K562 (cell line): ENCODE results near the gene SERTAD2. TPM values are rescaled to one million over a fixed set of nuclear protein-coding genes. Genes with fewer than 3 reads are reported as not detected.
A peak's percentile ranks its signal among the peaks of the same experiment; 100 is the strongest.

Experiments
- BCOR ChIP-seq: fragments of 450-650 bp; IDR thresholded peaks from 2 replicates; pipeline ENCODE4 v1.6.1; 2016
- ETV5 ChIP-seq: sonication (generic); formaldehyde crosslinking; IDR thresholded peaks from 2 replicates; pipeline ENCODE4 v1.4.0; 2020; ENCODE audit warnings: low read depth, mild to moderate bottlenecking, missing genetic modification reagents
- FIP1L1 ChIP-seq: fragments of 200-400 bp; formaldehyde crosslinking; IDR thresholded peaks from 2 replicates; pipeline ENCODE4 v1.6.1; 2018; ENCODE audit warnings: mild to moderate bottlenecking, low read depth, low read length; ENCODE audit not compliant: poor library complexity, severe bottlenecking
- GABPB1 ChIP-seq: sonication (generic); formaldehyde crosslinking; IDR thresholded peaks from 2 replicates; pipeline ENCODE4 v1.8.0; 2022; ENCODE audit warnings: mild to moderate bottlenecking, missing genetic modification reagents
- MTA3 ChIP-seq: fragments of 450-650 bp; formaldehyde crosslinking; IDR thresholded peaks from 2 replicates; pipeline ENCODE4 v1.6.1; 2017; ENCODE audit warnings: mild to moderate bottlenecking, borderline replicate concordance
- MYC ChIP-seq, 2 experiments: fragments of 250-450 bp in 1 of 2; sonication (Bioruptor Pico) in 1 of 2; IDR thresholded peaks; 2 replicates each; pipeline versions ENCODE4 v1.5.1 to v1.6.1; 2012 to 2021; ENCODE audit warnings: low read depth in 2 of 2, borderline replicate concordance in 1 of 2, improper control_type of control experiment in 1 of 2, low read length in 1 of 2, mild to moderate bottlenecking in 1 of 2, moderate library complexity in 1 of 2
- NFIC ChIP-seq: fragments of 450-650 bp; IDR thresholded peaks from 2 replicates; pipeline ENCODE4 v1.6.1; 2017; ENCODE audit warnings: mild to moderate bottlenecking, inconsistent platforms
- NFIX ChIP-seq: fragments of 250-450 bp; sonication (Bioruptor Pico); IDR thresholded peaks from 2 replicates; pipeline ENCODE4 v1.4.0; 2020; ENCODE audit warnings: low read depth, mild to moderate bottlenecking, moderate library complexity
- RFX1 ChIP-seq: fragments of 450-650 bp; IDR thresholded peaks from 2 replicates; pipeline ENCODE4 v1.6.1; 2016; ENCODE audit warnings: mild to moderate bottlenecking, moderate library complexity
- TAF9B ChIP-seq: fragments of 450-650 bp; IDR thresholded peaks from 2 replicates; pipeline ENCODE4 v1.6.1; 2018; ENCODE audit warnings: mild to moderate bottlenecking; ENCODE audit not compliant: partially characterized antibody
- XRCC3 ChIP-seq: fragments of 450-650 bp; IDR thresholded peaks from 2 replicates; pipeline ENCODE4 v1.6.1; 2017; ENCODE audit warnings: mild to moderate bottlenecking, moderate library complexity
- ZNF57 ChIP-seq: fragments of 450-650 bp; formaldehyde crosslinking; IDR thresholded peaks from 2 replicates; pipeline ENCODE4 v1.4.0; 2020; ENCODE audit warnings: mild to moderate bottlenecking, moderate library complexity
- ZNF583 ChIP-seq: fragments of 250-450 bp; sonication (Bioruptor Pico); IDR thresholded peaks from 2 replicates; pipeline ENCODE4 v1.4.0; 2020
- ZNF76 ChIP-seq: fragments of 250-450 bp; sonication (Bioruptor Pico); IDR thresholded peaks from 2 replicates; pipeline ENCODE4 v1.4.0; 2020; ENCODE audit warnings: mild to moderate bottlenecking, moderate library complexity, borderline replicate concordance
- polyA plus RNA-seq, 8 experiments: library from polyadenylated mRNA; depleted of rRNA in 4 of 8; stranded (reverse) in 5 of 8; unstranded in 3 of 8; fragments of >200 nt; fragmentation: Nextera tagmentation in 2 of 8; fragmentation: Illumina TruSeq in 1 of 8; extraction: Ambion mirVana in 2 of 8; extraction: Trizol in 1 of 8; gene quantifications; 2 replicates each; pipeline versions ENCODE4 v1.2.1 to v1.2.3, GENCODE V29; 2011 to 2014; ENCODE audit warnings: inconsistent platforms in 1 of 8, missing spikeins in 1 of 8
- total RNA-seq, 7 experiments: library from RNA; depleted of rRNA in 6 of 7; stranded (reverse); fragments of >200 nt in 6 of 7; fragmentation: Illumina TruSeq in 2 of 7; extraction: Trizol in 2 of 7; gene quantifications; 2 replicates each; pipeline versions ENCODE4 v1.2.1 to v1.2.3, GENCODE V29; 2011 to 2021; ENCODE audit warnings: low replicate concordance in 1 of 7
- TF ChIP-seq, protein P1 (sequence below): sonication (generic); formaldehyde crosslinking; IDR thresholded peaks from 2 replicates; pipeline ENCODE4 v1.8.0; 2022; ENCODE audit warnings: mild to moderate bottlenecking, missing genetic modification reagents, borderline replicate concordance
- TF ChIP-seq, protein P2 (sequence below), 2 experiments: fragments of 450-650 bp in 1 of 2; sonication (generic) in 1 of 2; formaldehyde crosslinking; conservative IDR thresholded peaks; 2 replicates each; pipeline versions ENCODE4 v1.4.0 to v1.8.1; 2020 to 2022; ENCODE audit warnings: mild to moderate bottlenecking in 1 of 2, missing genetic modification reagents in 1 of 2
- TF ChIP-seq, protein P3 (sequence below): sonication (generic); formaldehyde crosslinking; IDR thresholded peaks from 2 replicates; pipeline ENCODE4 v1.8.0; 2023; ENCODE audit warnings: mild to moderate bottlenecking, missing genetic modification reagents
- TF ChIP-seq, protein P4 (sequence below): fragments of 250-450 bp; sonication (Bioruptor Pico); IDR thresholded peaks from 2 replicates; pipeline ENCODE4 v1.4.0; 2020; ENCODE audit warnings: mild to moderate bottlenecking, moderate library complexity
- TF ChIP-seq, protein P5 (sequence below): sonication (generic); formaldehyde crosslinking; IDR thresholded peaks from 2 replicates; pipeline ENCODE4 v1.8.0; 2022; ENCODE audit warnings: missing genetic modification reagents, mild to moderate bottlenecking, moderate library complexity, borderline replicate concordance

SERTAD2 gene
- total and polyA plus RNA-seq, 9 of the 15 experiments (the other 6 are each of a cell fraction or from before 2014, with no cell fraction given): 3.0 to 12.5 (median 6.1) TPM

DNA sequence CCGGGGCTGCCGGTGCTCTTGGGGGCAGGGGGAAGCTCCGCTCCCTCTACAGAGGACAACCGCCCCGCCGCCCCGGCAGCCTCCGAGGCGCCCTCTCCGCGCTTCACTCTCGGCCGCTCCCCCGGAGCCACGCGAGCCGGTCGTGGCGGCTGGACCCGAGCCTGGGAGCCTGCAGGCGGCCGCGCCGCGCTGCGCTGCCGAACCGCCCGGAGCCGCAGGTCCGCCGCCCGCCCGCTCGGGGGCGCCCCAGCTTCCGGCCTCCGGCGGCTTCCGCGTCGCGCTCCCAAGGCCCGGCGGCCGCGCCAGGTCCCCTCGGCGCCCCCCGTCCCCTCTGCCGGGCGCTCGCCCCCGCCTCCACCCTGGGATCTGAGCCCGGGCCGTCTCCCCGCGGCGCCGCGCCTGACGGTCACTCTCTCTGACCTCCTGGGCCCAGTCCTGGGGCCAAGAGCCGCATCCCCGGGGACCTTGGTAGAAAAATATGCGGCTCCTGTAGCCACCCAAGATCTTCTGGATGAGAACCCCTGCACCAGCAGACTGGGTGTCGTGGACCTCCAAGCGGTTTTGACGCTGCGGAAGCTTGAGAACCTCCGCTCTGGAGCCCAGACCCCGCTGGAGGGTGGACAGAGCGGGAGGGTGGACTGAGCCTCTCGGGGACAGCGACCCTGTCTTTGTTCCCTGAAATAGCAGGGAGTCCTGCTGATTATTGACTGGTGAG, 44.3 kb downstream of the SERTAD2 start (continued):
- TF ChIP-seq MYC (IDR thresholded peaks at IDR 0.05; ENCODE audit: low read depth, low read length) (peak; percentile 63; the same call in 1 of the 2 replicates), MYC (CRISPR knock-in tag; IDR thresholded peaks at IDR 0.05; ENCODE audit: borderline replicate concordance, low read depth) (no peak), XRCC3 (no peak), BCOR (no peak), TAF9B (no peak), RFX1 (no peak), ZNF57 (CRISPR knock-in tag) (no peak), ZNF583 (CRISPR knock-in tag) (no peak), ZNF76 (CRISPR knock-in tag) (no peak), NFIC (no peak), GABPB1 (CRISPR knock-in tag) (no peak), ETV5 (peak; percentile 61; the same call in 1 of the 2 replicates), FIP1L1 (peak; percentile 39), MTA3 (no peak), NFIX (no peak)
- TF ChIP-seq, protein P1, sequence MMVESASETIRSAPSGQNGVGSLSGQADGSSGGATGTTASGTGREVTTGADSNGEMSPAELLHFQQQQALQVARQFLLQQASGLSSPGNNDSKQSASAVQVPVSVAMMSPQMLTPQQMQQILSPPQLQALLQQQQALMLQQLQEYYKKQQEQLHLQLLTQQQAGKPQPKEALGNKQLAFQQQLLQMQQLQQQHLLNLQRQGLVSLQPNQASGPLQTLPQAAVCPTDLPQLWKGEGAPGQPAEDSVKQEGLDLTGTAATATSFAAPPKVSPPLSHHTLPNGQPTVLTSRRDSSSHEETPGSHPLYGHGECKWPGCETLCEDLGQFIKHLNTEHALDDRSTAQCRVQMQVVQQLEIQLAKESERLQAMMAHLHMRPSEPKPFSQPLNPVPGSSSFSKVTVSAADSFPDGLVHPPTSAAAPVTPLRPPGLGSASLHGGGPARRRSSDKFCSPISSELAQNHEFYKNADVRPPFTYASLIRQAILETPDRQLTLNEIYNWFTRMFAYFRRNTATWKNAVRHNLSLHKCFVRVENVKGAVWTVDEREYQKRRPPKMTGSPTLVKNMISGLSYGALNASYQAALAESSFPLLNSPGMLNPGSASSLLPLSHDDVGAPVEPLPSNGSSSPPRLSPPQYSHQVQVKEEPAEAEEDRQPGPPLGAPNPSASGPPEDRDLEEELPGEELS (CRISPR knock-in tag): no peak
- TF ChIP-seq, protein P2, sequence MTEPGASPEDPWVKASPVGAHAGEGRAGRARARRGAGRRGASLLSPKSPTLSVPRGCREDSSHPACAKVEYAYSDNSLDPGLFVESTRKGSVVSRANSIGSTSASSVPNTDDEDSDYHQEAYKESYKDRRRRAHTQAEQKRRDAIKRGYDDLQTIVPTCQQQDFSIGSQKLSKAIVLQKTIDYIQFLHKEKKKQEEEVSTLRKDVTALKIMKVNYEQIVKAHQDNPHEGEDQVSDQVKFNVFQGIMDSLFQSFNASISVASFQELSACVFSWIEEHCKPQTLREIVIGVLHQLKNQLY (CRISPR knock-in tag; conservative IDR thresholded peaks at IDR 0.05): no peak
- TF ChIP-seq, protein P3, sequence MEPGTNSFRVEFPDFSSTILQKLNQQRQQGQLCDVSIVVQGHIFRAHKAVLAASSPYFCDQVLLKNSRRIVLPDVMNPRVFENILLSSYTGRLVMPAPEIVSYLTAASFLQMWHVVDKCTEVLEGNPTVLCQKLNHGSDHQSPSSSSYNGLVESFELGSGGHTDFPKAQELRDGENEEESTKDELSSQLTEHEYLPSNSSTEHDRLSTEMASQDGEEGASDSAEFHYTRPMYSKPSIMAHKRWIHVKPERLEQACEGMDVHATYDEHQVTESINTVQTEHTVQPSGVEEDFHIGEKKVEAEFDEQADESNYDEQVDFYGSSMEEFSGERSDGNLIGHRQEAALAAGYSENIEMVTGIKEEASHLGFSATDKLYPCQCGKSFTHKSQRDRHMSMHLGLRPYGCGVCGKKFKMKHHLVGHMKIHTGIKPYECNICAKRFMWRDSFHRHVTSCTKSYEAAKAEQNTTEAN (CRISPR knock-in tag): no peak
- TF ChIP-seq, protein P4, sequence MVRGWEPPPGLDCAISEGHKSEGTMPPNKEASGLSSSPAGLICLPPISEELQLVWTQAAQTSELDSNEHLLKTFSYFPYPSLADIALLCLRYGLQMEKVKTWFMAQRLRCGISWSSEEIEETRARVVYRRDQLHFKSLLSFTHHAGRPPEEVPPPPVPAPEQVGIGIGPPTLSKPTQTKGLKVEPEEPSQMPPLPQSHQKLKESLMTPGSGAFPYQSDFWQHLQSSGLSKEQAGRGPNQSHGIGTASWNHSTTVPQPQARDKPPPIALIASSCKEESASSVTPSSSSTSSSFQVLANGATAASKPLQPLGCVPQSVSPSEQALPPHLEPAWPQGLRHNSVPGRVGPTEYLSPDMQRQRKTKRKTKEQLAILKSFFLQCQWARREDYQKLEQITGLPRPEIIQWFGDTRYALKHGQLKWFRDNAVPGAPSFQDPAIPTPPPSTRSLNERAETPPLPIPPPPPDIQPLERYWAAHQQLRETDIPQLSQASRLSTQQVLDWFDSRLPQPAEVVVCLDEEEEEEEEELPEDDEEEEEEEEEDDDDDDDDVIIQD (CRISPR knock-in tag): no peak
- TF ChIP-seq, protein P5, sequence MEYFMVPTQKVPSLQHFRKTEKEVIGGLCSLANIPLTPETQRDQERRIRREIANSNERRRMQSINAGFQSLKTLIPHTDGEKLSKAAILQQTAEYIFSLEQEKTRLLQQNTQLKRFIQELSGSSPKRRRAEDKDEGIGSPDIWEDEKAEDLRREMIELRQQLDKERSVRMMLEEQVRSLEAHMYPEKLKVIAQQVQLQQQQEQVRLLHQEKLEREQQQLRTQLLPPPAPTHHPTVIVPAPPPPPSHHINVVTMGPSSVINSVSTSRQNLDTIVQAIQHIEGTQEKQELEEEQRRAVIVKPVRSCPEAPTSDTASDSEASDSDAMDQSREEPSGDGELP (CRISPR knock-in tag): no peak; the same call in 1 of the 2 replicates
